Gastrocnemius medialis (tissue), 4 donors: ENCODE data around the gene UGT2B7. TPM values are rescaled to one million over a fixed set of nuclear protein-coding genes. Genes with fewer than 3 reads are reported as not detected.
"Not testable (repeated sequence)": the region's sequence is repeated elsewhere in the genome, so short reads cannot be mapped to it uniquely, and the experiment has no call there.

Source experiments
- ATAC-seq, 2 donors: fragments of 150-250 bp; one replicate each; pipeline ENCODE4 v1.9.1; 2016
- DNase-seq, 2 donors: peaks; one replicate each; pipeline ENCODE4 v3.0.0-alpha.2; 2019
- H3K27ac ChIP-seq, 4 donors: fragments of 200-600 bp; sonication (generic); 1 replicate in 1 of 4; 2 replicates in 3 of 4; pipeline ENCODE4 v1.5.1; 2016 to 2018; ENCODE audit warnings: mild to moderate bottlenecking in 2 of 4, moderate library complexity in 1 of 4
- H3K27me3 ChIP-seq, 3 donors: fragments of 200-600 bp; sonication (generic) in 2 of 3; 1 replicate in 1 of 3; 2 replicates in 2 of 3; pipeline versions ENCODE4 v1.5.1 to v1.6.0; 2016 to 2019; ENCODE audit warnings: mild to moderate bottlenecking in 1 of 3, moderate library complexity in 1 of 3
- H3K36me3 ChIP-seq, 2 donors: fragments of 200-600 bp; sonication (generic) in 1 of 2; one replicate each; pipeline ENCODE4 v1.5.1; 2017 to 2018
- H3K4me1 ChIP-seq, 2 donors: fragments of 200-600 bp; sonication (generic) in 1 of 2; one replicate each; pipeline ENCODE4 v1.5.1; 2016 to 2017; ENCODE audit warnings: mild to moderate bottlenecking in 2 of 2
- H3K4me3 ChIP-seq, 4 donors: fragments of 200-600 bp; sonication (generic) in 3 of 4; 1 replicate in 1 of 4; 2 replicates in 3 of 4; pipeline ENCODE4 v1.5.1; 2016 to 2019; ENCODE audit warnings: mild to moderate bottlenecking in 2 of 4
- H3K9me3 ChIP-seq, 3 donors: fragments of 200-600 bp; sonication (generic) in 2 of 3; 1 replicate in 1 of 3; 2 replicates in 2 of 3; pipeline ENCODE4 v1.5.1; 2016 to 2019
- POLR2A ChIP-seq, 2 donors: fragments of 450-650 bp; IDR thresholded peaks; one replicate each; pipeline ENCODE4 v1.6.1; 2017; ENCODE audit warnings: antibody characterized with exemption in 2 of 2, mild to moderate bottlenecking in 2 of 2, moderate library complexity in 2 of 2
- in situ Hi-C, 4 donors: fragments of 200-750 bp; cut with MboI; loops; one replicate each; pipeline versions ENCODE4 v1.15.0 to v1.8.0; 2017; ENCODE audit warnings: low sequenced_read_pairs in 4 of 4
- intact Hi-C: fragments of 100-400 bp; cut with DNase I; formaldehyde crosslinking; loops from one replicate; pipeline ENCODE4 v1.15.1; 2023; ENCODE audit warnings: low total_unique reads
- total RNA-seq, 4 donors: library from RNA; depleted of rRNA; stranded (reverse); fragments of >200 nt; gene quantifications; one replicate each; pipeline versions ENCODE4 v1.1.0 to v1.2.3, GENCODE V29; 2016
- TF ChIP-seq, protein P1 (sequence below), 5 experiments: fragments of 450-650 bp in 3 of 5; fragments of 200-600 bp in 2 of 5; sonication (generic) in 2 of 5; IDR thresholded peaks in 4 of 5; conservative IDR thresholded peaks in 1 of 5; 1 replicate in 4 of 5; 2 replicates in 1 of 5; pipeline ENCODE4 v1.5.1; 2016 to 2019; ENCODE audit warnings: antibody characterized with exemption in 5 of 5, mild to moderate bottlenecking in 3 of 5, moderate library complexity in 3 of 5

UGT2B7 gene
- total RNA-seq = under 1 TPM in 2 of 4 donors, not detected in 2; 0.26 to 0.33 TPM

DNA sequence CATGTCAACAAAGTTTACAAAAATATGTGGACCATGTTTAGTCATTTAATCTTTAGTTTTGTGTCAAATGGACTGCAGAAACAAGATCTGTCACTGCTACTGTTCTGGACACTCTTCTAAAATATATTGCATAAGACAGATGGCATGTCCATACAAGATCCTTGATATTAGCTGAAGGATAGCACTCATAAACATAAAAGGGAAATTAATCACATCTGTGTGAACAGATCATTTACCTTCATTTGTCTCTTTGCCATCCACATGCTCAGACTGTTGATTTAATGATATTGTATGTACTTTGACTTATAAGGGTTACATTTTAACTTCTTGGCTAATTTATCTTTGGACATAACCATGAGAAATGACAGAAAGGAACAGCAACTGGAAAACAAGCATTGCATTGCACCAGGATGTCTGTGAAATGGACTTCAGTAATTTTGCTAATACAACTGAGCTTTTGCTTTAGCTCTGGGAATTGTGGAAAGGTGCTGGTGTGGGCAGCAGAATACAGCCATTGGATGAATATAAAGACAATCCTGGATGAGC, at the start of gene UGT2B7:
Gene UGT2B7, plus strand, starts transcription at position 364 of the 546 bp plus-strand sequence. Its CDS starts 47 bp downstream, at position 411.
- Histone ChIP-seq H3K27me3 (no peaks in the 10 kb centered on the region), H3K27ac (no peak within 1 kb of the TSS), H3K9me3 (no peaks in the 10 kb centered on the region), H3K4me1 (no peaks in the 10 kb centered on the region), H3K4me3 (no peak within 1 kb of the TSS), H3K36me3 (no peaks in the 10 kb centered on the region)
- in situ Hi-C loops = no loop called here
- intact Hi-C loops = no loop called here
- TF ChIP-seq, protein P1, sequence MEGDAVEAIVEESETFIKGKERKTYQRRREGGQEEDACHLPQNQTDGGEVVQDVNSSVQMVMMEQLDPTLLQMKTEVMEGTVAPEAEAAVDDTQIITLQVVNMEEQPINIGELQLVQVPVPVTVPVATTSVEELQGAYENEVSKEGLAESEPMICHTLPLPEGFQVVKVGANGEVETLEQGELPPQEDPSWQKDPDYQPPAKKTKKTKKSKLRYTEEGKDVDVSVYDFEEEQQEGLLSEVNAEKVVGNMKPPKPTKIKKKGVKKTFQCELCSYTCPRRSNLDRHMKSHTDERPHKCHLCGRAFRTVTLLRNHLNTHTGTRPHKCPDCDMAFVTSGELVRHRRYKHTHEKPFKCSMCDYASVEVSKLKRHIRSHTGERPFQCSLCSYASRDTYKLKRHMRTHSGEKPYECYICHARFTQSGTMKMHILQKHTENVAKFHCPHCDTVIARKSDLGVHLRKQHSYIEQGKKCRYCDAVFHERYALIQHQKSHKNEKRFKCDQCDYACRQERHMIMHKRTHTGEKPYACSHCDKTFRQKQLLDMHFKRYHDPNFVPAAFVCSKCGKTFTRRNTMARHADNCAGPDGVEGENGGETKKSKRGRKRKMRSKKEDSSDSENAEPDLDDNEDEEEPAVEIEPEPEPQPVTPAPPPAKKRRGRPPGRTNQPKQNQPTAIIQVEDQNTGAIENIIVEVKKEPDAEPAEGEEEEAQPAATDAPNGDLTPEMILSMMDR (IDR thresholded peaks at IDR 0.05 in 4 of 5, conservative IDR thresholded peaks at IDR 0.05 in 1 of 5) = no peak
- TF ChIP-seq POLR2A (IDR thresholded peaks at IDR 0.05) = no peak
- DNase-seq = no peak
- no peak for ATAC-seq

DNA sequence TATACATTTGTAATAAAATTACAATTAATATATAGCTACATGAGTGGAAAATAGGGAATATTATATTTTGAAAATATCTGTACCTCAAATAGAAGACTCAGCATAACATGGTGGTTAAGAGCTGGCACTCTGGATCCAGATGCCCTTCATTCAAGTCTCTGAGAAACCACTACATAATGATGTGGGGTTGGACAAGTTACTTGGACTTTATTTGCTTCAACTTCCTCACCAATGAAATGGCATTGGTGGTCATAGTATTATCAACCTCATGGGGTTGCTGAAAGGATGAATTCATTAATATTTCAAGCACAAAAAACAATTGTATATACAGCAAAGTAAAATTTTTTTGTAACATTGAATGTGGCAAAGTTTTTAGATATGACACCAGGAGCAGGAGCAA, 46.4 kb upstream of the UGT2B7 start:
- intact Hi-C loops = no loop called here
- no peaks in the 10 kb centered on the region for H3K4me1 ChIP-seq
- H3K27ac ChIP-seq = no peak overlapping the region
- H3K9me3 ChIP-seq = no peaks in the 10 kb centered on the region
- ATAC-seq (no peak), DNase-seq (no peak)
- no peak overlapping the region for H3K4me3 ChIP-seq
- no peaks in the 10 kb centered on the region for H3K27me3 ChIP-seq
- in situ Hi-C loops = no loop called here
- no peaks in the 10 kb centered on the region for H3K36me3 ChIP-seq
- no peak for TF ChIP-seq POLR2A (IDR thresholded peaks at IDR 0.05)
- TF ChIP-seq, protein P1 (IDR thresholded peaks at IDR 0.05 in 4 of 5, conservative IDR thresholded peaks at IDR 0.05 in 1 of 5) = no peak

DNA sequence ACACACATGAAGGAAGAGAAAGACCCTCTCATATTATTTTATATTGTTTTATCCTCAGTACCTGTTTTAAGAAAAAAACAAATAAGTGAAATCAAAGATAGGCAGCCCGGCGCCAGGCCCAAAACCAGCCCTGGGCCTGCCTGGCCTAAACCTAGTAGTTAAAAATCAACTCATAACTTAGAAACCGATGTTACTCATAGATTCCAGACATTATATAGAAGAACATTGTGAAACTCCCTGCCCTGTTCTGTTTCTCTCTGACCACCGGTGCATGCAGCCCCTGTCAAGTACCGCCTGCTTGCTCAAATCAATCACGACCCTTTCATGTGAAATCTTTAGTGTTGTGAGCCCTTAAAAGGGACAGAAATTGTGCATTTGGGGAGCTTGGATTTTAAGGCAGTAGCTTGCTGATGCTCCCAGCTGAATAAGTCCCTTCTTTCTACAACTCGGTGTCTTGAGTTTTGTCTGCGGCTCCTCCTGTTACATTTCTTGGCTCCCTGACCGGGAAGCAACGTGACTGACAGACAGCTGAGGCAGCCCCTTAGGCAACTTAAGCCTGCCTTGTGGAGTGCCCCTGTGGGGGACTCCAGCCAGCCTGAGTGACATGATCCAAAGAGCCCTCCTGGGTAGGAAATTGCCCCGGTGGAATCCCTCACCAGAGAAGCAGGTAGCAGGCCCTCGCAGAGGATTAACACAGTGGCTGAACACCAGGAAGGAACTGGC, 45.3 kb upstream of the UGT2B7 start:
- ATAC-seq, H3K27ac ChIP-seq, H3K36me3 ChIP-seq, H3K9me3 ChIP-seq, in situ Hi-C loops, H3K4me1 ChIP-seq, H3K4me3 ChIP-seq, DNase-seq, intact Hi-C loops, H3K27me3 ChIP-seq: not testable (repeated sequence)

DNA sequence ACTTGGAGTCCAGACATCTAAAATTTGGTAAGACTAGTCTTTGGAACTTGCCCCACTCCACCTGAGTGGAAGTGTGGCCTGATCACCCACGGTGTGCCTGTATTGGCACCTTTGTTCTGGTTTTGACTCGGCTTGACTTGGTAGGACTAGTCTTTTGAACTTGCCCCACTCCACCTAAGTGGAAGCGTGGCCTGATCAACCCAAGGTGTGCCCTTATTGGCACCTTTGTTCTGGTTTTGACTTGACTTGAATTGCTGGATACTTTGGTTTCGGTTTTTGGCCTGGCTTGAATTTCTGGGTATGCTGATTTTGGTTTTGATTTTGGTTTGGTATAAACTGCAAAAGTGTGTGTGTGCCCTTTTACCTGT, 44.7 kb upstream of the UGT2B7 start:
- Histone ChIP-seq H3K27ac (no peak overlapping the region), H3K4me3 (no peak overlapping the region), H3K27me3 (no peaks in the 10 kb centered on the region), H3K4me1 (no peaks in the 10 kb centered on the region), H3K36me3 (no peaks in the 10 kb centered on the region), H3K9me3 (no peaks in the 10 kb centered on the region)
- in situ Hi-C loops (no loop called here), intact Hi-C loops (no loop called here)
- no peak for TF ChIP-seq POLR2A (IDR thresholded peaks at IDR 0.05)
- TF ChIP-seq, protein P1 (IDR thresholded peaks at IDR 0.05 in 4 of 5, conservative IDR thresholded peaks at IDR 0.05 in 1 of 5) = no peak
- DNase-seq (no peak), ATAC-seq (no peak)

DNA sequence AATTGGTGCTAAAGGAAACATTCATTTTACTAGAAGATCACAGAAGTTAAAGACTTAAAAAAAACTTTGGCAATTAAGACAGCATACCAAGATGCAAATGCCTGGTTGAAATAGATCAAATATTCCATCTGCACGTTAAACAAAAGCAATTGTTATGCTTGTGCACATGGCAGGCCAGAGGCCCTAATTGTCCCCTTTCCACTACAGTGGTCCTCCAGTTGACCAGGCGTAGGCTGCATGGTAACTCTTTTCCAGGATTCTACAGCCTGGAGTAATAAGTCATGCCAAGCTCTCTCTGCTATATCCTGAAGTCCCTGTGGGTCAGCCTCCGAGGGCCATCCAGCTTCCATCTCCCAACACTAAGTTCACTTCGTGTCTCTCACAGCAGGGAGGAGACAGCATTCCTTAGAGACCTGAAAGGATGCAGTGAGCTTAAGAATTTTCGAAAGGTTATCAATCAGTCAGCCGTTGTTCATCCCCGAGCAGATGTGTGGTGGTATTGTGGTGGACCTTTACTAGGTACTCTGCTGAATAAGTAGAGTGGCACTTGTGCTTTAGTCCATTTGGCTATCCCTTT, 42.9 kb upstream of the UGT2B7 start:
- H3K36me3 ChIP-seq, ATAC-seq, intact Hi-C loops, H3K9me3 ChIP-seq, DNase-seq, H3K27me3 ChIP-seq, H3K4me1 ChIP-seq, in situ Hi-C loops, H3K27ac ChIP-seq, H3K4me3 ChIP-seq: not testable (repeated sequence)

DNA sequence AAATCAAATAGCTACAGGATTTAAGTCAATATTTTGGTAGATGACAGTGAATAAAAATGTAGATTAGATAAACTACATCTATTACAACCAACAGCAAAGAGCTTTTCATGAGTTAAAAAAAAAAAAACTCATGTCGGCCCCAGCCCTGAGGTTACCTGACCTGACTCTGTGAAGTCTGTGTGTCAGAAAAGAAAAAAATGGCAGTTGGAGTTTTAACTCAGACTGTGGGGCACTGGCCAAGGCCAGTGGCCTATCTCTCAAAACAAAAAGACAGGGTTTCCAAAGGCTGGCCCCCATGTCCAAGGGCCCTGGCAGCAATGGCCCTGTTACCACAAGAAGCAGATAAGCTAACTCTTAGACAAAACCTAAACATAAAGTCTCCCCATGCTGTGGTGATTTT, 42.2 kb upstream of the UGT2B7 start:
- intact Hi-C loops, in situ Hi-C loops: not testable (repeated sequence)

More for the DNA sequence above, 42.2 kb upstream of the UGT2B7 start:
- not testable (repeated sequence) for H3K4me3 ChIP-seq, H3K27ac ChIP-seq, DNase-seq, ATAC-seq, H3K4me1 ChIP-seq, H3K9me3 ChIP-seq, H3K27me3 ChIP-seq, H3K36me3 ChIP-seq
